Measurements from ENCODE around the gene BHMT2. TPM values are rescaled to one million over a fixed set of nuclear protein-coding genes. Genes with fewer than 3 reads are reported as not detected.

Gene BHMT2
- total and polyA plus RNA-seq, 3 donors from 2014 or later, result 10.1 to 12.0 (median 10.1) TPM

- no peak overlapping the region for H3K4me3 ChIP-seq
- no peaks in the 10 kb centered on the region for H3K9me3 ChIP-seq
- H3K4me1 ChIP-seq, result no peaks in the 10 kb centered on the region
- WGBS, 2 donors, result 90 to 96% methylated on average over 3 of the region's 3 CpGs
- intact Hi-C loops (cut with DNase I; ENCODE audit: low total_unique reads), result no loop called here
- no peak for DNase-seq
- H3K27me3 ChIP-seq, result no peaks in the 10 kb centered on the region
- no peak overlapping the region for H3K27ac ChIP-seq
- H3K36me3 ChIP-seq (ENCODE audit: low read depth, missing control alignments), result no peaks in the 10 kb centered on the region
- TF ChIP-seq CTCF (IDR thresholded peaks at IDR 0.05) (no peak), POLR2A (IDR thresholded peaks at IDR 0.05) (no peak)
Observed at GRCh38 chr5:79047199-79047598, 22.4 kb upstream of the BHMT2 start.

- Histone ChIP-seq H3K4me1 (no peaks in the 10 kb centered on the region), H3K36me3 (ENCODE audit: low read depth, missing control alignments) (no peaks in the 10 kb centered on the region)
- intact Hi-C loops (cut with DNase I; ENCODE audit: low total_unique reads), result no loop called here
Observed at GRCh38 chr5:79048437-79048836, 21.1 kb upstream of the BHMT2 start.

GRCh38 chr5:79050498-79050897 lies 19.1 kb upstream of the BHMT2 start:
- 75 to 79% methylated on average over 3 of the region's 3 CpGs for WGBS, 2 donors
- Histone ChIP-seq H3K36me3 (ENCODE audit: low read depth, missing control alignments) (no peaks in the 10 kb centered on the region), H3K9me3 (no peaks in the 10 kb centered on the region), H3K27ac (no peak overlapping the region), H3K4me1 (no peaks in the 10 kb centered on the region), H3K4me3 (no peak overlapping the region), H3K27me3 (no peaks in the 10 kb centered on the region)
- DNase-seq, result no peak
- TF ChIP-seq POLR2A (IDR thresholded peaks at IDR 0.05) (no peak), CTCF (IDR thresholded peaks at IDR 0.05) (no peak)
- intact Hi-C loops (cut with DNase I; ENCODE audit: low total_unique reads), result no loop called here

More at GRCh38 chr5:79048437-79048836, 21.1 kb upstream of the BHMT2 start:
- TF ChIP-seq POLR2A (IDR thresholded peaks at IDR 0.05) (no peak), CTCF (IDR thresholded peaks at IDR 0.05) (no peak)
- Histone ChIP-seq H3K27ac (no peak overlapping the region), H3K4me3 (no peak overlapping the region), H3K27me3 (no peaks in the 10 kb centered on the region), H3K9me3 (no peaks in the 10 kb centered on the region)
- no peak for DNase-seq

- Histone ChIP-seq H3K9me3 (no peaks in the 10 kb centered on the region), H3K4me1 (no peaks in the 10 kb centered on the region), H3K4me3 (no peak overlapping the region), H3K27ac (no peak overlapping the region), H3K27me3 (no peaks in the 10 kb centered on the region), H3K36me3 (ENCODE audit: low read depth, missing control alignments) (no peaks in the 10 kb centered on the region)
- 92 to 98% methylated on average over 4 of the region's 4 CpGs for WGBS, 2 donors
- TF ChIP-seq CTCF (IDR thresholded peaks at IDR 0.05) (no peak), POLR2A (IDR thresholded peaks at IDR 0.05) (no peak)
- intact Hi-C loops (cut with DNase I; ENCODE audit: low total_unique reads), result no loop called here
- DNase-seq, result no peak
Observed at GRCh38 chr5:79053321-79053720, 16.2 kb upstream of the BHMT2 start.

GRCh38 chr5:79055017-79055416 lies 14.6 kb upstream of the BHMT2 start:
- H3K9me3 ChIP-seq, result no peaks in the 10 kb centered on the region
- no peak overlapping the region for H3K4me3 ChIP-seq
- WGBS, 2 donors, result 77 to 78% methylated on average over 1 of the region's 1 CpG
- H3K27ac ChIP-seq, result no peak overlapping the region
- no peak for DNase-seq
- no peak for TF ChIP-seq CTCF (IDR thresholded peaks at IDR 0.05)
- TF ChIP-seq POLR2A (IDR thresholded peaks at IDR 0.05), result no peak
- no peaks in the 10 kb centered on the region for H3K27me3 ChIP-seq
- H3K4me1 ChIP-seq, result no peaks in the 10 kb centered on the region
- no peaks in the 10 kb centered on the region for H3K36me3 ChIP-seq (ENCODE audit: low read depth, missing control alignments)
- intact Hi-C loops (cut with DNase I; ENCODE audit: low total_unique reads), result no loop called here

Data from testis (tissue), 3 donors.